Thyroid gland (tissue), 4 donors: Measurements from ENCODE around the gene TOX3. TPM values are rescaled to one million over a fixed set of nuclear protein-coding genes. Genes with fewer than 3 reads are reported as not detected.

Experiments used
- DNase-seq, 2 donors: peaks; one replicate each; pipeline ENCODE4 v3.0.0-alpha.2; 2019
- H3K27ac ChIP-seq, 3 donors: fragments of 200-600 bp; sonication (generic); 1 replicate in 2 of 3; 2 replicates in 1 of 3; pipeline ENCODE4 v1.5.1; 2016 to 2019; ENCODE audit warnings: mild to moderate bottlenecking in 1 of 3, moderate library complexity in 1 of 3
- H3K27me3 ChIP-seq: fragments of 200-600 bp; sonication (generic); one replicate; pipeline ENCODE4 v1.5.1; 2019
- H3K36me3 ChIP-seq, 2 donors: fragments of 200-600 bp; sonication (generic); one replicate each; pipeline ENCODE4 v1.5.1; 2016 to 2019
- H3K4me1 ChIP-seq, 2 donors: fragments of 200-600 bp; sonication (generic); one replicate each; pipeline ENCODE4 v1.5.1; 2017 to 2019
- H3K4me3 ChIP-seq, 3 donors: fragments of 200-600 bp; sonication (generic); replicated peaks in 1 of 3; 1 replicate in 2 of 3; 2 replicates in 1 of 3; pipeline ENCODE4 v1.5.1; 2016; ENCODE audit warnings: mild to moderate bottlenecking in 1 of 3
- H3K9me3 ChIP-seq: fragments of 200-600 bp; sonication (generic); one replicate; pipeline ENCODE4 v1.5.1; 2017
- CTCF ChIP-seq, 6 experiments: fragments of 200-600 bp in 3 of 6; fragments of 450-650 bp in 3 of 6; sonication (generic) in 3 of 6; IDR thresholded peaks; one replicate each; pipeline ENCODE4 v1.5.1; 2016 to 2019; ENCODE audit warnings: antibody characterized with exemption in 6 of 6, mild to moderate bottlenecking in 2 of 6, inconsistent platforms in 1 of 6, moderate library complexity in 1 of 6
- POLR2A ChIP-seq, 2 donors: fragments of 450-650 bp; IDR thresholded peaks; one replicate each; pipeline ENCODE4 v1.6.1; 2017; ENCODE audit warnings: antibody characterized with exemption in 2 of 2, mild to moderate bottlenecking in 2 of 2, moderate library complexity in 1 of 2
- WGBS, 2 donors: methylation state at CpG; one replicate each; pipeline ENCODE4 v1.1.5; 2017; 5-methylcytosine and 5-hydroxymethylcytosine counted together
- intact Hi-C: fragments of 100-400 bp; cut with DNase I; formaldehyde crosslinking; loops from one replicate; pipeline ENCODE4 v1.15.1; 2023
- total RNA-seq, 4 donors: library from RNA; depleted of rRNA; stranded (reverse); fragments of >200 nt; gene quantifications; one replicate each; pipeline ENCODE4 v1.2.3, GENCODE V29; 2016

TOX3 gene
- total RNA-seq, 4 donors from 2014 or later, result not detected

GRCh38 chr16:52570495-52571091, 23.6 kb upstream of the TOX3 start:
- Histone ChIP-seq H3K27me3 (no peaks in the 10 kb centered on the region), H3K9me3 (no peaks in the 10 kb centered on the region), H3K36me3 (no peaks in the 10 kb centered on the region), H3K4me3 (no peak overlapping the region), H3K4me1 (no peaks in the 10 kb centered on the region), H3K27ac (no peak overlapping the region)
- DNase-seq, result no peak
- TF ChIP-seq CTCF (IDR thresholded peaks at IDR 0.05) (no peak), POLR2A (IDR thresholded peaks at IDR 0.05) (no peak)
- intact Hi-C loops, result no loop called here
- 72 to 90% methylated on average over 4 of the region's 4 CpGs for WGBS, 2 donors

GRCh38 chr16:52569701-52570100, 22.8 kb upstream of the TOX3 start:
- no peak overlapping the region for H3K27ac ChIP-seq
- H3K27me3 ChIP-seq, result no peaks in the 10 kb centered on the region
- H3K4me1 ChIP-seq, result no peaks in the 10 kb centered on the region
- TF ChIP-seq CTCF (IDR thresholded peaks at IDR 0.05), result no peak
- no peak for TF ChIP-seq POLR2A (IDR thresholded peaks at IDR 0.05)
- H3K9me3 ChIP-seq, result no peaks in the 10 kb centered on the region
- no peak for DNase-seq
- H3K4me3 ChIP-seq, result no peak overlapping the region
- intact Hi-C loops, result no loop called here
- 70 to 75% methylated on average over 2 of the region's 2 CpGs for WGBS, 2 donors
- H3K36me3 ChIP-seq, result no peaks in the 10 kb centered on the region

- Histone ChIP-seq H3K4me3 (no peak overlapping the region), H3K9me3 (no peaks in the 10 kb centered on the region), H3K27ac (no peak overlapping the region), H3K27me3 (no peaks in the 10 kb centered on the region), H3K36me3 (no peaks in the 10 kb centered on the region), H3K4me1 (no peaks in the 10 kb centered on the region)
- no peak for DNase-seq
- TF ChIP-seq CTCF (IDR thresholded peaks at IDR 0.05), result no peak
- no peak for TF ChIP-seq POLR2A (IDR thresholded peaks at IDR 0.05)
- intact Hi-C loops, result no loop called here
- WGBS, 2 donors, result 59 to 69% methylated on average over 3 of the region's 3 CpGs
These were observed 22.2 kb upstream of the TOX3 start for GRCh38 chr16:52568983-52569690.

- intact Hi-C loops, result no loop called here
- no peaks in the 10 kb centered on the region for H3K27me3 ChIP-seq
- no peak overlapping the region for H3K27ac ChIP-seq
- no peaks in the 10 kb centered on the region for H3K36me3 ChIP-seq
- no peak overlapping the region for H3K4me3 ChIP-seq
- H3K4me1 ChIP-seq, result no peaks in the 10 kb centered on the region
- no peaks in the 10 kb centered on the region for H3K9me3 ChIP-seq
- no peak for DNase-seq
- WGBS, 2 donors, result 90 to 93% methylated on average over 1 of the region's 1 CpG
- no peak for TF ChIP-seq CTCF (IDR thresholded peaks at IDR 0.05)
- TF ChIP-seq POLR2A (IDR thresholded peaks at IDR 0.05), result no peak
These were observed 21.6 kb upstream of the TOX3 start for GRCh38 chr16:52568495-52568894.

- no peak for TF ChIP-seq CTCF (IDR thresholded peaks at IDR 0.05)
- TF ChIP-seq POLR2A (IDR thresholded peaks at IDR 0.05), result no peak
- Histone ChIP-seq H3K27ac (no peak overlapping the region), H3K36me3 (no peaks in the 10 kb centered on the region), H3K4me1 (no peaks in the 10 kb centered on the region), H3K9me3 (no peaks in the 10 kb centered on the region), H3K4me3 (no peak overlapping the region), H3K27me3 (no peaks in the 10 kb centered on the region)
- 75 to 82% methylated on average over 4 of the region's 4 CpGs for WGBS, 2 donors
- no peak for DNase-seq
- intact Hi-C loops, result no loop called here
These were observed 20.2 kb upstream of the TOX3 start for GRCh38 chr16:52567193-52567592.
